NCI-H526 (cell line): ENCODE data around the gene MYLIP.

Experiments used
- DNase-seq, 2 experiments: peaks; one replicate each; lab custom pipeline; 2025; lab: John Stamatoyannopoulos, UW

MYLIP gene

DNA sequence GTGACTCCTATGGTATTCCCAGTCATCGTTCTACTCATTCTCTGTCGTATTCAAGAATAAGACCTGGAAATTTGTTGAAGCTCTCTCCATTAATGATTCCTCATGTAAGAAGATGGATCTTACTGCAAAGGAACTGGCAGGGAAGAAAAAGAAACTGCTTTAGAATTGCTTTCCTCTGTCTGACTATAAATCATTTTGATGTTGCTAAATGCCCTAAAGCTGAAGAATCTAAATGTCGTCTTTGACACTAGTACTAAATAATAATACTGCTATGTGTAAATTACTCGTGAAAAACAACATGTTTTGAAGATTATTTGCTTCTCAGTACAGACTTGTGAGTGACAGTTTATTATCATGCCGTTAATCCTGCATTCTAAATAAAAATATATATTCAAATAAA is 20.5 kb upstream of the MYLIP start:
- DNase-seq = no peak

DNA sequence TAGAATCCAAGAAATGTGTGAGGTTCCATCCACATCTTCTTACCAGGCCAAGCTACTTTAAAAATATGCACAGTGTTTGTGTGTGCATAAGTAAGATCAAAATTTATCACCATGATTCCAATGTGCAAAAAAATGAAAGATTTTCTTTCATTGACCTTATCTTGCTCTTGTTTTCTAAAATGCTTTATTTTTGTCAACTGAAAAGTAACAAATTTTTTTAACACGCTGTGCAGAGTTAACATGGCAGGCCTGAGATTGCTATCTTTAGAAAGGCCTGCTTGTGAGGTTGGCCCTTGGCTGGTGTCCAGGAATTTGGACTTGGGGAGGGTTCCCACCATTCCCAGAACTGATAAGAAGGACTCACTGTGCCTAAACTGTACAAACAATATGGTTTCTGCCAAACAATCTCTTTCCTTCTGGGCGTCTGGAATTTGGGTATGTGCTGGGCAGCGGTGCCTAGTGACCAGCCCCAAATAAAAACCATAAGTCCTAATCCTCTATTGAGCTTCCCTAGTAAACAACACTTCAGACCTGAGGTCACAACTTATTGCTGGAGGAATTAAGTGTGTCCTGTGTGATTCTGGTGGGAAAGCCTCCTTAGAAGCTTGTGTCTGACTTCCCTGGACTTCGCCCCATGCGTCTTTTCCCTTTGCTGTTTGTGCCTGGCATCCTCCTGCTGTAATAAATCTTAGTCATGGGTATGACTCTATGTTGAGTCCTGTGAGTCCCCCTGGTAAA is 19.8 kb upstream of the MYLIP start:
- no peak for DNase-seq

- no peak for DNase-seq
Measured at GRCh38 chr6:16109659-16110305, 19.1 kb upstream of the MYLIP start.

DNA sequence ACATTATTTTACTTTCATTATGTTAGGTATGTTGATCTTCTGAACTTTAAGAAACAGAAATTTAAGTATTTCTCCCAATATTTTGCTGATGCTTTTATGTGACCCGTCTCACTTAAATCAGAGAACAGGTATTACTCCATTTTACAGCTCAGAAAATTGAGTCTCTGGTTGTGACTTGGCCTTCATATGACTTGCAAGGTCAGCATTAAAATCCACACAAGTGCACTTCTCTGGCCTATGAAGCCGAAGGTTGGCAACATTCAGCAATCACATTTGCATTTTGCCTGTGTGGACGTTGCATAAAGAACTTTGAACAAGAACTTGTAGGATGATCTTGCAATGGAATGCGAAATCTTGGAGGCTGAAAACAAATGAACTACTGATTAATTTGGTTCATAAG is 10.1 kb upstream of the MYLIP start:
- no peak for DNase-seq

GRCh38 chr6:16121339-16121738 is 7.5 kb upstream of the MYLIP start:
- DNase-seq = no peak

DNA sequence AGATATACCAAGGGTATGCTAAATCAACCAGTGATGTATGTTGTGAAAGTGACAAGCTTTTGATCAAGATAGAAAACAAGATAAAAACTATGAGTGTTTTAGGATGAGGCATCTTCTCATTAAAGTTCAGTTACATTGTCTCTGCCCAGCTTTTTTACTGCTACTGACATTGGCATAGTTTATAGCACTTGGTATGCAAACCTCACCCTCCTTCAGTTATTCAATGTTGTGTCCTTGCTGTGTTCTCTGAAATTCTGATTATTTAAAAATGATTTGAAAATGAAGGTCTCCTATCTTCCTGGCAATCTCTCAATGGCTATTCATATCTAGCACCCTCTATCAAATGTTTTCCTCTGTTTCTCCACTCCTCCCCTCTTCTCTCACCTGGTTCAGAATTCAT is 6.7 kb upstream of the MYLIP start:
- DNase-seq = no peak

GRCh38 chr6:16124198-16125180 is 4.4 kb upstream of the MYLIP start:
- no peak for DNase-seq

- DNase-seq = no peak
Measured at GRCh38 chr6:16126056-16126455, 2.8 kb upstream of the MYLIP start.

- DNase-seq = no peak
Measured at GRCh38 chr6:16126861-16127260, 2.0 kb upstream of the MYLIP start.

DNA sequence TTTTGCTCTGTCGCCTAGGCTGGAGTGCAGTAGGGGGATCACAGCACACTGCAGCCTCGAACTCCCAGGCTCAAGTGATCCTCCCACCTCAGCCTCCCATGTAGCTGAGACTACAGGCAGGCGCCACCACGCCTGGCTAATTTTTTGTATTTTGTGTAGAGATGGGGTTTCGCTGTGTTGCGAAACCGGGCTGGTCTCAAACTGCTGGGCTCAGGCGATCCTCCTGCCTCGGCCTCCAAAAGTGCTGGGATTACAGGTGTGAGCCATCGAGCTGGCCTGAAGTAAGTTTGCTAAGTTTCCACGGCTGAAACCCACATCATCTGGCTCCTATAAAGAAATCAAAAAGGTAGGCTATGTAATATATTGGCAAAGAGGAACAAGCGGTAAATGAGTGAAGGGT is 1.4 kb upstream of the MYLIP start:
- DNase-seq = no peak

- peak; percentile 38 to 67 for DNase-seq
Measured at GRCh38 chr6:16129623-16130401, 926 bp downstream of the MYLIP start.

GRCh38 chr6:16130437-16130891 is 1.6 kb downstream of the MYLIP start:
- DNase-seq = peak; percentile 38 to 53

DNA sequence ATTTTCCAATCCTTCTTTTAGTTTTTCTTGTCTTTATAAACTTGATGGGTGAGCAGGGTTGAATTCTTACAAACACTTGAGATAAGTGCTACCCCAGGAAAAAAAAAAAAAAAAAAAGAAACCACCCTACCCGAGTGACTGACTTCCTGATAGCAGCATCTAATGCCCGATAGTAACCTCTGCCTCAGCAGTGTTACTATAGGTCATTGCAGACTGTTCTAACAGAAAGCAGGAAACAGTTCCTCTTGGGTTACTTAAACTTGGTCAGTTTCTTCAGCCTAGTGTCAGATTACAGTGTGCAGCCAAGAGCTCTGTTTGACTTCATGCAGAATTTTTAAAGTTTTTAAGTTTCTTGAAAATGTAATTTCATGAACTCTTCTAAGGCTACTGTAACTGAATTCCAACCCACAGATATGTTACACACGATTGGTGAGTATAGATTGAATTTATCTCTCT is 2.1 kb downstream of the MYLIP start:
- peak; percentile 45 to 60 for DNase-seq

GRCh38 chr6:16132909-16133308 is 4.0 kb downstream of the MYLIP start:
- no peak for DNase-seq

GRCh38 chr6:16134430-16134829 is 5.5 kb downstream of the MYLIP start:
- no peak for DNase-seq

DNA sequence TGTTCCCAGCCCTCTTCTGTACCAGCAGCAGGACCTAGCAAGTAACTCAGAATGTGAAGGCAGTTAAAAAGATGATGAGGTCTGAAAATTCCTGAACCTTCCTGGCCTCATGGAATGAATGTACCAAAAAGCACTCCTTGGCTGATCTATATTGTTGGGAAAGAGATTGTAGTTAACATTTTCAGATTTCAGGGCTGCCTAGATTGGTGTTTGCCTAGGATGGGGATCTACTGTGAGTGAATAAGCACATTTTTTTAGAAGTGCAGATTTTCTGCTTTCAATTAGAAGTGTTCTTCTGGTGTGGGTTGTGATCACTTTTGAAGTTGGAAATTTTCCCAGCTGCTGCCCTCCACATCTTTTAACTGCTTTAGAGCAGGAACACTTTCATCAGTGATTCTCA is 6.2 kb downstream of the MYLIP start:
- DNase-seq = no peak

- DNase-seq = no peak
Measured at GRCh38 chr6:16136091-16136490, 7.2 kb downstream of the MYLIP start.

DNA sequence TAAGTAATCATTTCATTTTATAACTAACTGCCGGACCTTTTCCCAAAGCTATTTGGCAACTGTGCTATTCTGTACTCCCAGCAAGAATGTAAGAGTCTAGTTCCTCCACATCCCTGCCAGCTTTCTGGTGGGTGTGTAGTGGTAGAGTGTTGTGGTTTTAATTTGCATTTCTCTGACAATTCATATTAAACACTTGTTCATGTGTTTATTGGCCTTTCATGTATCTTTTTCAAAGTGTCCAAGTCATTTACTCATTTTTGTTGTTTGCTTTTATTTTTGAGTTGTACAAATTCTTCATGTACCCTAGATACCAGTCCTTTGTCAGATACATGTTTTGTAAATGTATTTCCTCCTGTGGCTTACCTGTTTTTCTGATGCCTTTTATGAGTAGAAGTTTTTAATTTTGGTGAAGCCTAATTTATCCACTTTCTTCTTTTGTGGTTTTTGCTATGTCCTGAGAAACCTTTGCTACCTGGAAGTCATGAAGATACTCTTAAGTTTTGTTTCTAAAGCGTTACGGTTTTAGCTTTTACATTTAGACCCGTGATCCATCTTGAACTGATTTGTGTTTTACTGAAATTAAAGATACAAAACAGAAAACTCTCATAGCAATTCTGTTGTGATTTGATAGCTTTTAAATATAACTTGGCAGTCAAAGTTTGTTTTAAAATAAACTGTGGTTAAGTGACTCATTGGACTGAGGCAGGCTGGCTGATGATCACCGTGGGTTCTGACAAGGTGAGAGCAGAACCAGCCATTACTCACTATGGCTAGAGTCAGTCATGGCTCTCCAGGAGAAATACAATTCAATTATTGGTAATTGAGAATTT is 8.0 kb downstream of the MYLIP start:
- no peak for DNase-seq

DNA sequence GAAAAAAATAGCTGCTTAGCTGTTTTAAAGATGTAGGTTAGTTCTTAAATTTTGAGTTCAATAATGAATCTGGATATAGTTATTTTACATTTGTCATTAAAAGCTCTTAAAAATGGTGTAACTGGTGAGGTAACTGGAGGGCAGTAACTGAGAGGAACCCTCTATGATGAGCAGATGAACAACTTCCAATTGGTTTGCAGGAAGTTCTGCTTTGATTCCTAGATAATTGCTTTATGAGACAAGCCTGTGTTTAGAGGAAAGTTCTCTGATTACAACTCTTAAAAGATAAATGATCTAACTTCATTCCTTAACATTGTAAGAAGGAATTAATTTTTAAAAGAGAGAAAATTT is 8.5 kb downstream of the MYLIP start:
- no peak for DNase-seq

DNA sequence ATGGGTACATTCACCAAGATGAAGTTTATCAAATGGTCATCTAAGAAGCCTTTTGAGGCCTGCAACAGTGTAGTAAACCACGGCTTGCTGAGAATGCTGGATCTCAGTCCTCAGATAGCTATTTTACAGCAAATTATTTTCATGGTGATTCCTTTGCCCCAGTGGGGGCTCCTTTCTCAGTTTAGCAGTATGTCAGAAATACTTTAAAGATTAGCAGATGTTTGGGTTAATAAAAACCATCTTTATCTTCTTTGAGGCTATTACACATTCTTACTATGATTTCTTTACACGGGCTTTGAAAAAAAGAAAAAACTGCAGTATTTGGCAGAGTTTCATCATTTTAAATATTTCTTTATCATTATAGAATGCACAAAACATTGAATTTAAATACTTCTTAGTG is 10.7 kb downstream of the MYLIP start:
- no peak for DNase-seq

- no peak for DNase-seq
Measured at GRCh38 chr6:16140607-16141006, 11.7 kb downstream of the MYLIP start.
